OCI-LY7 (cell line): Measurements from ENCODE around the gene ABCA12. TPM values are rescaled to one million over a fixed set of nuclear protein-coding genes. Genes with fewer than 3 reads are reported as not detected.

Experiments used
- Bru-seq: library from RNA; stranded (reverse); fragments of 400-500 nt; gene quantifications from one replicate; lab custom pipeline; 2021; lab: Mats Ljungman, UMichigan
- BruChase-seq, 2 experiments: library from RNA; stranded (reverse); fragments of 400-500 nt; gene quantifications; one replicate each; lab custom pipeline; 2021; lab: Mats Ljungman, UMichigan
- BruUV-seq: library from RNA; stranded (reverse); fragments of 400-500 nt; replicated peaks from 2 replicates; lab custom pipeline; 2021; lab: Mats Ljungman, UMichigan
- CTCF ChIA-PET: fragments of 300-600 bp; sonication (Branson Sonifier 250); formaldehyde crosslinking; loops from one replicate; lab custom pipeline; 2022; ENCODE audit warnings: antibody characterized with exemption; ENCODE audit not compliant: unreplicated experiment; lab: Charles Lee
- POLR2A ChIA-PET: fragments of 300-600 bp; sonication (Branson Sonifier 250); formaldehyde crosslinking; loops from one replicate; lab custom pipeline; 2022; ENCODE audit warnings: antibody characterized with exemption; lab: Charles Lee
- DNase-seq: peaks from one replicate; pipeline ENCODE4 v3.0.0-alpha.2; 2015; ENCODE audit warnings: low spot score
- H2AFZ ChIP-seq: fragments of 200-600 bp; sonication (generic), shearing (Covaris generic); 2 replicates; pipeline ENCODE4 v1.6.1; 2014; ENCODE audit warnings: mild to moderate bottlenecking, antibody characterized with exemption, low read length, moderate library complexity
- H3K27ac ChIP-seq: fragments of 200-600 bp; sonication (generic); 2 replicates; pipeline ENCODE4 v1.5.1; 2014; ENCODE audit warnings: mixed run types, low read depth, mild to moderate bottlenecking, moderate library complexity, low read length, inconsistent platforms; ENCODE audit not compliant: poor library complexity, severe bottlenecking
- H3K36me3 ChIP-seq: fragments of 200-600 bp; sonication (generic); 2 replicates; pipeline ENCODE4 v1.6.1; 2014; ENCODE audit warnings: mild to moderate bottlenecking, antibody characterized with exemption, low read length, moderate library complexity, mixed read lengths; ENCODE audit not compliant: insufficient read depth
- H3K4me1 ChIP-seq: fragments of 200-600 bp; sonication (generic); 2 replicates; pipeline ENCODE4 v1.5.1; 2014; ENCODE audit warnings: mild to moderate bottlenecking, low read length; ENCODE audit not compliant: insufficient read depth, poor library complexity, severe bottlenecking
- H3K4me2 ChIP-seq: fragments of 200-600 bp; sonication (generic); 2 replicates; pipeline ENCODE4 v1.6.1; 2014; ENCODE audit warnings: mild to moderate bottlenecking, low read length
- H3K4me3 ChIP-seq: fragments of 200-600 bp; sonication (generic); 2 replicates; pipeline ENCODE4 v1.5.1; 2014; ENCODE audit warnings: mild to moderate bottlenecking, low read depth, low read length; ENCODE audit not compliant: poor library complexity, severe bottlenecking
- H3K79me2 ChIP-seq: fragments of 200-600 bp; sonication (generic); 2 replicates; pipeline ENCODE4 v1.6.1; 2016; ENCODE audit warnings: low read depth, mild to moderate bottlenecking, low read length, moderate library complexity, mixed read lengths; ENCODE audit not compliant: insufficient read depth
- H3K9me2 ChIP-seq: fragments of 200-600 bp; sonication (generic); 2 replicates; pipeline ENCODE4 v1.6.1; 2016; ENCODE audit warnings: mild to moderate bottlenecking, low read length, mixed read lengths; ENCODE audit not compliant: insufficient read depth
- H3K9me3 ChIP-seq: fragments of 200-600 bp; sonication (generic); 2 replicates; pipeline ENCODE4 v1.6.1; 2014; ENCODE audit warnings: mild to moderate bottlenecking, mixed run types, low read length, mixed read lengths
- H4K20me1 ChIP-seq: fragments of 200-600 bp; sonication (generic); 2 replicates; pipeline ENCODE4 v1.6.1; 2014; ENCODE audit warnings: mild to moderate bottlenecking, antibody characterized with exemption, low read length, moderate library complexity, mixed read lengths; ENCODE audit not compliant: insufficient read depth
- CTCF ChIP-seq: fragments of 200-600 bp; sonication (generic); conservative IDR thresholded peaks from 2 replicates; pipeline ENCODE4 v1.5.1; 2014; ENCODE audit warnings: mild to moderate bottlenecking, antibody characterized with exemption, low read length, moderate library complexity, mixed read lengths
- EZH2phosphoT487 ChIP-seq: fragments of 200-600 bp; sonication (generic); IDR thresholded peaks from 2 replicates; pipeline ENCODE4 v1.6.1; 2018; ENCODE audit warnings: low read depth, borderline replicate concordance, mild to moderate bottlenecking, mixed run types, antibody characterized with exemption, low read length, moderate library complexity, mixed read lengths
- intact Hi-C: fragments of 100-400 bp; cut with micrococcal nuclease; formaldehyde crosslinking; loops from one replicate; pipeline ENCODE4 v1.10.0; 2022; ENCODE audit not compliant: unreplicated experiment
- long read RNA-seq: library from polyadenylated mRNA; stranded (forward); transcript quantifications from one replicate; pipeline ENCODE4 v2.0.0, GENCODE V29; 2022
- total RNA-seq, 2 experiments: library from RNA; depleted of rRNA in 1 of 2; stranded (reverse); fragments of >200 nt in 1 of 2; shearing (Covaris generic) in 1 of 2; gene quantifications; 2 replicates each; pipeline ENCODE4 v1.2.3, GENCODE V29; 2014 to 2022

ABCA12 gene
- total RNA-seq (2014; rRNA removed; shearing (Covaris generic)) = not detected in 2 replicates
- total RNA-seq (2022) = not detected in 2 replicates
- percentile 7 among the genes with signal in this experiment for Bru-seq, nascent RNA
- BruChase-seq, experiment 1, labeled RNA remaining after a 6-hour chase = percentile 2 among the genes with signal in this experiment
- BruChase-seq, experiment 2, labeled RNA remaining after a 2-hour chase = percentile 2 among the genes with signal in this experiment
- long read RNA-seq, partial matches to known transcripts = 0 of 4 reads
- long read RNA-seq, other reads (novel, unspliced or antisense) = 4 of 4 reads

GRCh38 chr2:215138479-215138878 is at the start of gene ABCA12:
Gene ABCA12, minus strand, starts transcription at chr2:215138626. Its CDS starts 418 bp downstream, at chr2:215138208.
- H3K36me3 ChIP-seq = no peaks in the 10 kb centered on the region
- H3K4me3 ChIP-seq = no peak within 1 kb of the TSS
- H2AFZ ChIP-seq = no peak within 1 kb of the TSS
- intact Hi-C loops = no loop called here
- TF ChIP-seq CTCF = no peak
- no peak for TF ChIP-seq EZH2phosphoT487
- CTCF ChIA-PET = no interaction called here
- no peak within 1 kb of the TSS for H3K27ac ChIP-seq
- no peaks in the 10 kb centered on the region for H3K9me2 ChIP-seq
- H3K4me2 ChIP-seq = no peak within 1 kb of the TSS
- no peaks in the 10 kb centered on the region for H3K9me3 ChIP-seq
- DNase-seq = no peak
- H3K4me1 ChIP-seq = no peaks in the 10 kb centered on the region
- no TSS peak for BruUV-seq
- POLR2A ChIA-PET = interaction anchor here (0.6 kb wide), 1 partner anchor 1518 kb away, joined by 4 read pairs; no protein-coding TSS in a partner anchor
- no peaks in the 10 kb centered on the region for H3K79me2 ChIP-seq
- no peaks in the 10 kb centered on the region for H4K20me1 ChIP-seq

- DNase-seq = no peak
- TF ChIP-seq CTCF = no peak
- H3K27ac ChIP-seq = no peak overlapping the region
- H3K4me1 ChIP-seq = no peaks in the 10 kb centered on the region
- intact Hi-C loops = no loop called here
- no peaks in the 10 kb centered on the region for H3K36me3 ChIP-seq
- no peak overlapping the region for H3K4me3 ChIP-seq
- H3K79me2 ChIP-seq = no peaks in the 10 kb centered on the region
- H3K9me3 ChIP-seq = no peaks in the 10 kb centered on the region
- no peaks in the 10 kb centered on the region for H4K20me1 ChIP-seq
- H3K4me2 ChIP-seq = no peak overlapping the region
- no peak overlapping the region for H2AFZ ChIP-seq
- ChIA-PET CTCF (no interaction called here), POLR2A (interaction anchor here (0.6 to 0.8 kb wide), 4 partner anchors 83 to 952 kb away, joined by 3 to 7 read pairs (median 4); no protein-coding TSS in a partner anchor)
- no peaks in the 10 kb centered on the region for H3K9me2 ChIP-seq
- BruUV-seq = no TSS peak
Observed at GRCh38 chr2:215188078-215188477, 49.7 kb upstream of the ABCA12 start.

DNA sequence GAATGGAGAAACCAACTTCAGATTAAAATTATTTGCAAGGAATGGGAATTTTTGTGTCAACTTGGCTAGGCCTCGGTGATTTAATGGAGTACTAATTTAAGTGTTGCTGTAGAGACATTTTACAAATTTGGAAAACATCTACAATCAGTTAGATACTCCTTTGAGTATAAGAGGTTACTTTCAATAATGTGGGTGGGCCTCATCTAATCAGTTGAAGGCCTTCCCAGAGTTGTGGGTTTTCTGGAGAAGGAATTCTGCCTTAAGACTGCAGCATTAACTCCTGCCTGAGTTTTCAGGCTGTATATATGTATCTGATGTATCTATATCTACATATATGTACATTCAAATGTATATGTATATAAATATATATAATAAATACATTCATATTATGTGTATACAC is 47.6 kb upstream of the ABCA12 start:
- POLR2A ChIA-PET = interaction anchor here (0.7 kb wide), 1 partner anchor 201 kb away, joined by 3 read pairs; no protein-coding TSS in a partner anchor

More for the DNA sequence above, 47.6 kb upstream of the ABCA12 start:
- H3K9me2 ChIP-seq = no peaks in the 10 kb centered on the region
- no peak overlapping the region for H2AFZ ChIP-seq
- intact Hi-C loops = no loop called here
- no peaks in the 10 kb centered on the region for H4K20me1 ChIP-seq
- CTCF ChIA-PET = no interaction called here
- no peak overlapping the region for H3K4me2 ChIP-seq
- no peak overlapping the region for H3K27ac ChIP-seq
- no peaks in the 10 kb centered on the region for H3K4me1 ChIP-seq
- no peak overlapping the region for H3K4me3 ChIP-seq
- no peaks in the 10 kb centered on the region for H3K79me2 ChIP-seq
- DNase-seq = no peak
- no peaks in the 10 kb centered on the region for H3K36me3 ChIP-seq
- TF ChIP-seq EZH2phosphoT487 (no peak), CTCF (no peak)
- no peaks in the 10 kb centered on the region for H3K9me3 ChIP-seq
- no TSS peak for BruUV-seq
